Neural crest cell (in vitro differentiated cells): ENCODE measurements around the gene PLXNC1. TPM values are rescaled to one million over a fixed set of nuclear protein-coding genes. Genes with fewer than 3 reads are reported as not detected.

Experiments used
- DNase-seq: peaks from one replicate; pipeline ENCODE4 v3.0.0; 2021; ENCODE audit warnings: low read depth, mixed read lengths, low spot score
- H3K27ac Mint-ChIP-seq: one replicate; pipeline ENCODE4 v1.8.0; 2021; ENCODE audit warnings: mild to moderate bottlenecking, mixed read lengths; ENCODE audit not compliant: unreplicated experiment
- H3K27me3 Mint-ChIP-seq: 2 replicates; pipeline ENCODE4 v1.8.0; 2021; ENCODE audit warnings: low read depth, mild to moderate bottlenecking, mixed read lengths
- H3K36me3 Mint-ChIP-seq: 2 replicates; pipeline ENCODE4 v1.8.0; 2021; ENCODE audit warnings: low read depth, mild to moderate bottlenecking, mixed read lengths
- H3K4me1 Mint-ChIP-seq: 2 replicates; pipeline ENCODE4 v1.8.0; 2021; ENCODE audit warnings: mixed read lengths
- H3K4me3 Mint-ChIP-seq: one replicate; pipeline ENCODE4 v1.8.0; 2021; ENCODE audit warnings: mild to moderate bottlenecking, mixed read lengths
- H3K9me3 Mint-ChIP-seq: 2 replicates; pipeline ENCODE4 v1.8.0; 2021; ENCODE audit warnings: mixed read lengths
- total RNA-seq: library from RNA; stranded (reverse); gene quantifications from 2 replicates; pipeline ENCODE4 v1.2.1, GENCODE V29; 2021
- TF ChIP-seq, protein P1 (sequence below): fragments of 200-600 bp; sonication (generic); conservative IDR thresholded peaks from 2 replicates; pipeline ENCODE4 v1.5.0; 2021; ENCODE audit warnings: antibody characterized with exemption, mild to moderate bottlenecking

The PLXNC1 gene
- total RNA-seq, 1 donor from 2014 or later, result 5.8 TPM

DNA sequence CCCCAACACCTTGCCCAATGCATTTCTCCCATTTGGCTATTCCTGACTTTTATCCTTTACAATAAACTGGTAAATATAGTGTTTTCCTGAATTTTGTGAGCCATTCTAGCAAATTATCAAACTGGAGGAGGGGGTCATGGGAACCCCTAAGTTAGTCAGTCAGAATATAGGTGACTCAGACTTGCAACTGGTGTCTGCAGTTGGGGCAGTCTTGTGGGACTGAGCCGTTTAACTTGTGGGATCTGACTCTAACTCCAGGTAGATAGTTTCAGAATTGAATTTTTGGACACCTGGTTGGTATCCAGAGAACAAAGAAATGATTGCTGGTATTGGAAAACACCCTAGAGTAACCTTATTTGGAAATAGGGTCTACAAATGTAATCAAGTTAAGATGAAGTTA lies 177.9 kb downstream of the PLXNC1 start:
- Mint-ChIP-seq H3K4me3 (no peak overlapping the region), H3K27me3 (no peaks in the 10 kb centered on the region), H3K4me1 (no peaks in the 10 kb centered on the region), H3K9me3 (peaks cover 7% of the 10 kb centered on the region), H3K27ac (no peak overlapping the region), H3K36me3 (peaks cover 46% of the 10 kb centered on the region)
- DNase-seq, result no peak
- TF ChIP-seq, protein P1, sequence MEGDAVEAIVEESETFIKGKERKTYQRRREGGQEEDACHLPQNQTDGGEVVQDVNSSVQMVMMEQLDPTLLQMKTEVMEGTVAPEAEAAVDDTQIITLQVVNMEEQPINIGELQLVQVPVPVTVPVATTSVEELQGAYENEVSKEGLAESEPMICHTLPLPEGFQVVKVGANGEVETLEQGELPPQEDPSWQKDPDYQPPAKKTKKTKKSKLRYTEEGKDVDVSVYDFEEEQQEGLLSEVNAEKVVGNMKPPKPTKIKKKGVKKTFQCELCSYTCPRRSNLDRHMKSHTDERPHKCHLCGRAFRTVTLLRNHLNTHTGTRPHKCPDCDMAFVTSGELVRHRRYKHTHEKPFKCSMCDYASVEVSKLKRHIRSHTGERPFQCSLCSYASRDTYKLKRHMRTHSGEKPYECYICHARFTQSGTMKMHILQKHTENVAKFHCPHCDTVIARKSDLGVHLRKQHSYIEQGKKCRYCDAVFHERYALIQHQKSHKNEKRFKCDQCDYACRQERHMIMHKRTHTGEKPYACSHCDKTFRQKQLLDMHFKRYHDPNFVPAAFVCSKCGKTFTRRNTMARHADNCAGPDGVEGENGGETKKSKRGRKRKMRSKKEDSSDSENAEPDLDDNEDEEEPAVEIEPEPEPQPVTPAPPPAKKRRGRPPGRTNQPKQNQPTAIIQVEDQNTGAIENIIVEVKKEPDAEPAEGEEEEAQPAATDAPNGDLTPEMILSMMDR, result no peak

DNA sequence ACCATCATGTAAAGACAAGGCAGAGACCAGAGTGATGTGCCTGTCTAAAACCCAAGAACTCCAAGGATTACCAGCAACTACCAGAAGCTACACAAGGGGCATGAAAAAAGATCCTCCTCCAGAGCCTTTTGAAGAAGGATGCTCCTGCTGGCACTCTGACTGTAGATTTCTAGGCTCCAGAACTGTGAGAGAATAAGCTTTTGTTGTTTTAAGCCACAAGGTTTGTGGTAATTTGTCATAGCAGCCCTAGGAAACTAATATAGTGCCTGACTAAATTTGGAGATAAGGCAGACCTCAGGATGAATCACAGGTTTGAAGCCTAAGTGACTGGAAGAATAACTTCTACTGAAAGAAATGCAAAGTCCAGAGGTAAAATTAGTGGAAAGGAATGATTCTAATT lies 178.3 kb downstream of the PLXNC1 start:
- Mint-ChIP-seq H3K27ac (no peak overlapping the region), H3K4me1 (no peaks in the 10 kb centered on the region), H3K36me3 (peaks cover 41% of the 10 kb centered on the region), H3K27me3 (no peaks in the 10 kb centered on the region), H3K9me3 (peaks cover 3% of the 10 kb centered on the region), H3K4me3 (no peak overlapping the region)
- no peak for DNase-seq
- TF ChIP-seq, protein P1, result no peak

GRCh38 chr12:94327809-94328208 lies 179.4 kb downstream of the PLXNC1 start:
- Mint-ChIP-seq H3K36me3 (peaks cover 37% of the 10 kb centered on the region), H3K27ac (no peak overlapping the region), H3K9me3 (peaks cover 3% of the 10 kb centered on the region), H3K4me3 (no peak overlapping the region), H3K27me3 (no peaks in the 10 kb centered on the region), H3K4me1 (no peaks in the 10 kb centered on the region)
- DNase-seq, result no peak
- TF ChIP-seq, protein P1, result no peak

GRCh38 chr12:94329366-94329765 lies 181.0 kb downstream of the PLXNC1 start:
- no peaks in the 10 kb centered on the region for H3K9me3 Mint-ChIP-seq
- H3K36me3 Mint-ChIP-seq, result peaks cover 29% of the 10 kb centered on the region
- no peak for DNase-seq
- TF ChIP-seq, protein P1, result no peak
- no peak overlapping the region for H3K4me3 Mint-ChIP-seq
- H3K27me3 Mint-ChIP-seq, result no peaks in the 10 kb centered on the region
- peaks cover 4% of the 10 kb centered on the region for H3K4me1 Mint-ChIP-seq
- H3K27ac Mint-ChIP-seq, result no peak overlapping the region

GRCh38 chr12:94333396-94333795 lies 185.0 kb downstream of the PLXNC1 start:
- H3K36me3 Mint-ChIP-seq, result peaks cover 3% of the 10 kb centered on the region
- no peaks in the 10 kb centered on the region for H3K27me3 Mint-ChIP-seq
- H3K27ac Mint-ChIP-seq, result no peak overlapping the region
- H3K4me3 Mint-ChIP-seq, result no peak overlapping the region
- no peaks in the 10 kb centered on the region for H3K9me3 Mint-ChIP-seq
- TF ChIP-seq, protein P1, result no peak
- no peak for DNase-seq
- H3K4me1 Mint-ChIP-seq, result peaks cover 6% of the 10 kb centered on the region
